Naive thymus-derived CD4-positive, alpha-beta T cell (primary cell): Measurements from ENCODE around the gene SAE1. TPM values are rescaled to one million over a fixed set of nuclear protein-coding genes. Genes with fewer than 3 reads are reported as not detected.
A peak's percentile ranks its signal among the peaks of the same experiment; 100 is the strongest.

Experiments
- ATAC-seq: fragments of 150-1000 bp; cut with Tn5 transposase; 2 replicates; pipeline ENCODE4 v1.10.0; 2021; ENCODE audit warnings: mild to moderate bottlenecking, moderate library complexity
- CTCF ChIA-PET: fragments of 350-600 bp; sonication (Branson Sonifier 250); formaldehyde crosslinking; loops from one replicate; lab custom pipeline; 2021; ENCODE audit warnings: antibody characterized with exemption; lab: Charles Lee
- POLR2A ChIA-PET: fragments of 350-600 bp; sonication (Branson Sonifier 250); formaldehyde crosslinking; loops from one replicate; lab custom pipeline; 2021; ENCODE audit warnings: antibody characterized with exemption, inconsistent platforms; lab: Charles Lee
- DNase-seq, 9 donors: peaks; one replicate each; pipeline versions ENCODE4 v3.0.0 to v3.0.0-alpha.2; 2020 to 2022; ENCODE audit warnings: mixed read lengths in 1 of 9
- H3K27ac ChIP-seq: one replicate; pipeline ENCODE4 v1.7.0; 2013; ENCODE audit warnings: mild to moderate bottlenecking, low read depth, low read length, moderate library complexity
- H3K27me3 ChIP-seq, 2 donors: one replicate each; pipeline ENCODE4 v1.7.0; 2013; ENCODE audit warnings: low read length in 2 of 2, mild to moderate bottlenecking in 2 of 2, moderate library complexity in 2 of 2; ENCODE audit not compliant: control insufficient read depth in 2 of 2, insufficient read depth in 2 of 2
- H3K36me3 ChIP-seq, 3 experiments: 1 replicate in 2 of 3; 2 replicates in 1 of 3; pipeline ENCODE4 v1.7.0; 2013; ENCODE audit warnings: low read length in 3 of 3, mild to moderate bottlenecking in 3 of 3, moderate library complexity in 1 of 3; ENCODE audit not compliant: insufficient read depth in 3 of 3, control insufficient read depth in 2 of 3
- H3K4me1 ChIP-seq, 2 donors: one replicate each; pipeline ENCODE4 v1.7.0; 2013; ENCODE audit warnings: low read length in 2 of 2, mild to moderate bottlenecking in 2 of 2, moderate library complexity in 1 of 2; ENCODE audit not compliant: control insufficient read depth in 2 of 2, insufficient read depth in 2 of 2
- H3K4me3 ChIP-seq: 2 replicates; pipeline ENCODE4 v1.7.0; 2013; ENCODE audit warnings: mild to moderate bottlenecking, low read length
- H3K9me3 ChIP-seq, 3 experiments: 1 replicate in 2 of 3; 2 replicates in 1 of 3; pipeline ENCODE4 v1.7.0; 2013; ENCODE audit warnings: low read length in 3 of 3; ENCODE audit not compliant: control insufficient read depth in 2 of 3
- H3K27ac Mint-ChIP-seq, 9 donors: one replicate each; pipeline ENCODE4 v1.8.0; 2020 to 2022; ENCODE audit warnings: mixed read lengths in 9 of 9, mild to moderate bottlenecking in 8 of 9, moderate library complexity in 5 of 9, inconsistent platforms in 2 of 9
- H3K27me3 Mint-ChIP-seq, 5 donors: one replicate each; pipeline ENCODE4 v1.8.0; 2021 to 2022; ENCODE audit warnings: mixed read lengths in 5 of 5, mild to moderate bottlenecking in 1 of 5
- H3K36me3 Mint-ChIP-seq, 5 donors: one replicate each; pipeline ENCODE4 v1.8.0; 2020 to 2022; ENCODE audit warnings: mixed read lengths in 5 of 5, mild to moderate bottlenecking in 3 of 5, inconsistent platforms in 1 of 5
- H3K4me1 Mint-ChIP-seq, 7 donors: one replicate each; pipeline ENCODE4 v1.8.0; 2020 to 2022; ENCODE audit warnings: mixed read lengths in 7 of 7, mild to moderate bottlenecking in 3 of 7, inconsistent platforms in 1 of 7
- H3K4me3 Mint-ChIP-seq, 10 donors: one replicate each; pipeline ENCODE4 v1.8.0; 2020 to 2022; ENCODE audit warnings: mild to moderate bottlenecking in 10 of 10, mixed read lengths in 10 of 10, moderate library complexity in 6 of 10, inconsistent platforms in 2 of 10
- H3K9me3 Mint-ChIP-seq, 11 donors: one replicate each; pipeline ENCODE4 v1.8.0; 2020 to 2022; ENCODE audit warnings: mixed read lengths in 11 of 11, mild to moderate bottlenecking in 4 of 11, inconsistent platforms in 1 of 11, moderate library complexity in 1 of 11
- intact Hi-C, 2 donors: fragments of 100-400 bp; cut with micrococcal nuclease; formaldehyde crosslinking; loops; one replicate each; pipeline ENCODE4 v1.15.1; 2023
- polyA plus RNA-seq, 2 donors: library from polyadenylated mRNA; unstranded; fragments of 300-500 nt; fragmentation: Illumina TruSeq; gene quantifications; one replicate each; pipeline ENCODE4 v1.2.3, GENCODE V29; 2021
- total RNA-seq, 6 experiments: library from RNA in 5 of 6; stranded (reverse) in 5 of 6; gene quantifications; 1 replicate in 5 of 6; 2 replicates in 1 of 6; pipeline ENCODE4 v1.2.3 and lab custom pipeline; 2021 to 2026

The SAE1 gene
- total and polyA plus RNA-seq, 7 experiments from 2014 or later: 34.3 to 181 (median 50.0) TPM

DNA sequence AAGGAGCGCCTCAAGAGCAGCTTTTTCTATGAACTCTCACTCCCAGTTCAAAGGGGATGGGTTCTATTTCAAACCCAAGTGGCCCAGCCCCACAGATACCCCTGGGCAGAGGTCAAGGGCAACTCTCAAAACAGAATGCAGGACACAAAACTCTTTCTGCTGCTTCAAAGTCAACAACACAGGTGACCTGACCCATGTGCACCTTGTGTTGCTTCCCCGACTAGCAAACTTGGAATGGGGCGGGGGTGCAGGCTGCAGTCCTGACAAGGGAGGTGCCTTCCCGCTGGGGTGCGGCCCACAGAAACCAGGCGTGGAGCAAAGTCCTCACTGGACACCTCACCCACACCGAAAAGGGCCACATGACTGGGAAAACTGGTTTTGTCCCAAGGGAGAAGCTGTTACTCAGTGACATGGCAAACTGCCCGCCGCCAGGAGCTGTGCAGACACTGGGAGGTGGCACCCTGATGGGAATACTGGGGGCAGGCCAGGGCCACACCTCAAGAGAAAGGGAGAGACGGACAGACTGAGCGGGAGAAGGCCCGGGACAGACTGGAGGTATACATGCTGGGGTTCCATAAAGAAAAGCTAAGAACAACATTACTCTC lies 34.4 kb upstream of the SAE1 start:
- peak overlapping the region in 3 of 10 donors; percentile 7 to 63 (median 41) for H3K4me3 Mint-ChIP-seq
- H3K36me3 Mint-ChIP-seq: peaks cover 0 to 46% (median 12%) of the 10 kb centered on the region in 5 donors
- peaks cover 34 to 69% (median 49%) of the 10 kb centered on the region in 7 donors for H3K4me1 Mint-ChIP-seq
- intact Hi-C loops: no loop called here
- Histone ChIP-seq H3K9me3 (no peaks in the 10 kb centered on the region), H3K27me3 (no peaks in the 10 kb centered on the region), H3K36me3 (peaks cover 0 to 34% (median 11%) of the 10 kb centered on the region in 3 experiments), H3K4me1 (peaks cover 21 to 25% of the 10 kb centered on the region in 2 donors), H3K4me3 (no peak overlapping the region), H3K27ac (peak overlapping the region; percentile 64)
- ChIA-PET POLR2A (interaction anchor here (1.4 to 10.2 kb wide), 3 partner anchors 15 to 90 kb away, joined by 3 to 184 read pairs (median 5); partner anchors contain the start of gene ZC3H4), CTCF (interaction anchor here (0.6 to 1.3 kb wide), 5 partner anchors 17 to 483 kb away, joined by 3 to 6 read pairs (median 3); partner anchors contain the start of gene ZC3H4)
- ATAC-seq (no peak), DNase-seq (no peak)
- peak overlapping the region; percentile 59 to 99 (median 91) for H3K27ac Mint-ChIP-seq
- peaks cover 0 to 1% (median 0%) of the 10 kb centered on the region in 11 donors for H3K9me3 Mint-ChIP-seq
- H3K27me3 Mint-ChIP-seq: no peaks in the 10 kb centered on the region

DNA sequence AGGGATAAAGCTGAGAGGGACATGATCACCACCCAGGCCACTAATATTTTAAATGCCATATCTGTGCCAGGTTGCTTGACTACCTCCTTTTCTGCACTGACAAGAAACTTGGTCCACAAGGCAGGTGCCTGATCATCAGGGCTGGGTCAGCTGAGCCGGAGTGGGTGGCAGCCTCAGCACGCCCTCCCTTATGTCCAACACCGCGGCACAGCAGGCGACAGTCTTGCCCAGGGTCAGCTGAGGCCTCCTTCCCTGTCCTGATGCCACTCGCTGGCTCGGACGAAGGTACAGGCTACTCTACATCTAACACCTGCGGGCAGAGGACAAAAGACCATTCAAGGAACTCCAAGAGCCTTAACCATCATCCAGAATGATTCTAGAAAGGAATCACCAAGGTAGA lies 33.9 kb upstream of the SAE1 start:
- H3K4me1 Mint-ChIP-seq: peaks cover 34 to 67% (median 49%) of the 10 kb centered on the region in 7 donors
- peaks cover 0 to 1% (median 0%) of the 10 kb centered on the region in 11 donors for H3K9me3 Mint-ChIP-seq
- peaks cover 0 to 32% (median 11%) of the 10 kb centered on the region in 3 experiments for H3K36me3 ChIP-seq
- H3K4me1 ChIP-seq: peaks cover 21 to 25% of the 10 kb centered on the region in 2 donors
- CTCF ChIA-PET: interaction anchor here (0.6 to 1.3 kb wide), 4 partner anchors 27 to 484 kb away, joined by 3 to 6 read pairs (median 4); no protein-coding TSS in a partner anchor
- POLR2A ChIA-PET: interaction anchor here (1.5 to 10.2 kb wide), 2 partner anchors 15 to 90 kb away, joined by 5 to 184 read pairs; partner anchors contain the start of gene ZC3H4
- H3K36me3 Mint-ChIP-seq: peaks cover 0 to 45% (median 12%) of the 10 kb centered on the region in 5 donors
- no peak overlapping the region for H3K27ac ChIP-seq
- intact Hi-C loops: no loop called here
- H3K4me3 Mint-ChIP-seq: peak overlapping the region in 1 of 10 donors; percentile 7
- no peaks in the 10 kb centered on the region for H3K27me3 Mint-ChIP-seq
- H3K27me3 ChIP-seq: no peaks in the 10 kb centered on the region
- H3K27ac Mint-ChIP-seq: peak overlapping the region in 8 of 9 donors; percentile 36 to 99 (median 78)
- no peak overlapping the region for H3K4me3 ChIP-seq
- DNase-seq: no peak
- ATAC-seq: no peak
- H3K9me3 ChIP-seq: no peaks in the 10 kb centered on the region

DNA sequence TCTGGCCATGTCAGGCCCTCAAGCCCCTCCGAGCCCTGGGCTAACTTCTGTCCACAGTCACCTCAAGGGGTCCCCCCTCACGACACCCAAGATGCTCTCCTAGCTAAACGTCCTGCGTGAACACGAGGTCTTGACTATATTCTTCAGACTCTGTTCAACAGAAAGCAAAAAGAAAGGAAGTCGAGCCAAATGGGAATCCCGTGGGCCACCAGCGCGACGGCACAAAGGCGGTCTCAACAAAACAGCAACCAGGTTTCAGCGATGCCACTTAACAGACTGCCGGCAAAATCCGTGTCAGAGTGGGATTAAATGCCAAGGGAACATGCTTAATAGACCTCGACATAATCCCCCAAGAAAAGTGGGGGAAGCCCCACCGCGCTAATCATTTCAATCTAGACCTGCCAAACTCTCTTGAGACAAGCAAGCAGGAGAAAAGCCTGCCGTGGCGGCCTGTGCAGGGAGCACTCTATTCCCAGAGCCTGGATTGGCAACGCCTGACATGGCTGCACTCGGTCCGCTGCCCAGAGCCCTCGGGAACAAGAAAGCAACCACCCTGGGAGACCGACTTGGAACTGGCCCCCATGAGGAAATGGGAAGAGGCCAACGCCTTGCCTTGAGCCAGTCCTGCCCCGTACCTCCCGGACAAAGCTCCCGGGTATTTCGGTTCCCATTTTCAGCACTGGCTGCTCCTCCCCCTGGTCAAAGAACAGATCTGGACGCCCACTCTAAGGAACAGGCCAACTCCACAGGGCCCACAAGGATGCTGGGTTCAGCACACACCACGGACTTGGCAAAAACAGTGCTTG lies 33.0 kb upstream of the SAE1 start:
- H3K4me3 Mint-ChIP-seq: no peak overlapping the region
- H3K4me1 ChIP-seq: peaks cover 21 to 25% of the 10 kb centered on the region in 2 donors
- peaks cover 34 to 68% (median 57%) of the 10 kb centered on the region in 7 donors for H3K4me1 Mint-ChIP-seq
- H3K4me3 ChIP-seq: no peak overlapping the region
- no peak overlapping the region for H3K27ac ChIP-seq
- peak overlapping the region in 6 of 9 donors; percentile 16 to 99 (median 87) for H3K27ac Mint-ChIP-seq
- H3K36me3 Mint-ChIP-seq: peaks cover 0 to 39% (median 12%) of the 10 kb centered on the region in 5 donors
- intact Hi-C loops: no loop called here
- no peaks in the 10 kb centered on the region for H3K27me3 ChIP-seq
- ChIA-PET CTCF (interaction anchor here (0.7 to 1.6 kb wide), 3 partner anchors 26 to 31 kb away, joined by 5 to 6 read pairs (median 5); no protein-coding TSS in a partner anchor), POLR2A (interaction anchor here (0.6 to 10.2 kb wide), 3 partner anchors 14 to 513 kb away, joined by 3 to 184 read pairs (median 5); partner anchors contain the start of gene ZC3H4)
- no peak for ATAC-seq
- peaks cover 0 to 24% (median 11%) of the 10 kb centered on the region in 3 experiments for H3K36me3 ChIP-seq
- no peaks in the 10 kb centered on the region for H3K27me3 Mint-ChIP-seq
- DNase-seq: no peak
- no peaks in the 10 kb centered on the region for H3K9me3 ChIP-seq
- H3K9me3 Mint-ChIP-seq: peaks cover 0 to 1% (median 0%) of the 10 kb centered on the region in 11 donors

DNA sequence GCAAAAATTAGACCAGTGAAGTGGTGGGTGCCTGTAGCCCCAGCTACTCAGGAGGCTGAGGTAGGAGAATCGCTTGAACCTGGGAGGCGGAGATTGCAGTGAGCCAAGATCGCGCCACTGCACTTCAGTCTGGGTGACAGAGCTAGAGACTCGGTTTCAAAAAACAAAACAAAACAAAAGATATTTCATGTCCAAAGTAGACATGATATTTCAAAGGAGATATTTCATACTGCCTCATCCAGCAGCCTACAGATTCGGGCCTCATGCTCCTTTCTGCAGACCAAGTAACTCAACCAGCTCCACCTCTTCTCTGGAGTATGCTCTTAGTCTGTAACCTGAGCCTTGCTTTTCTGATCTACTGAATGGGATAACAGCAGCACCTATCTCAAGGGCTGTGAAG lies 32.0 kb upstream of the SAE1 start:
- Histone ChIP-seq H3K4me1 (peaks cover 21 to 25% of the 10 kb centered on the region in 2 donors), H3K27ac (no peak overlapping the region), H3K27me3 (no peaks in the 10 kb centered on the region), H3K4me3 (no peak overlapping the region), H3K36me3 (peaks cover 0 to 16% (median 5%) of the 10 kb centered on the region in 3 experiments), H3K9me3 (no peaks in the 10 kb centered on the region)
- Mint-ChIP-seq H3K4me1 (peaks cover 34 to 75% (median 65%) of the 10 kb centered on the region in 7 donors), H3K36me3 (peaks cover 0 to 35% (median 9%) of the 10 kb centered on the region in 5 donors), H3K9me3 (peaks cover 0 to 1% (median 0%) of the 10 kb centered on the region in 11 donors), H3K27ac (peak overlapping the region in 6 of 9 donors; percentile 1 to 77 (median 54)), H3K27me3 (no peaks in the 10 kb centered on the region), H3K4me3 (peak overlapping the region in 1 of 10 donors; percentile 25)
- ChIA-PET POLR2A (interaction anchor here (10.2 kb wide), 1 partner anchor 13 kb away, joined by 184 read pairs; the partner anchor contains the start of gene ZC3H4), CTCF (interaction anchor here (0.6 to 1.6 kb wide), 5 partner anchors 15 to 177 kb away, joined by 3 to 6 read pairs (median 3); partner anchors contain the start of gene ZC3H4)
- ATAC-seq (no peak), DNase-seq (no peak)
- intact Hi-C loops: no loop called here

DNA sequence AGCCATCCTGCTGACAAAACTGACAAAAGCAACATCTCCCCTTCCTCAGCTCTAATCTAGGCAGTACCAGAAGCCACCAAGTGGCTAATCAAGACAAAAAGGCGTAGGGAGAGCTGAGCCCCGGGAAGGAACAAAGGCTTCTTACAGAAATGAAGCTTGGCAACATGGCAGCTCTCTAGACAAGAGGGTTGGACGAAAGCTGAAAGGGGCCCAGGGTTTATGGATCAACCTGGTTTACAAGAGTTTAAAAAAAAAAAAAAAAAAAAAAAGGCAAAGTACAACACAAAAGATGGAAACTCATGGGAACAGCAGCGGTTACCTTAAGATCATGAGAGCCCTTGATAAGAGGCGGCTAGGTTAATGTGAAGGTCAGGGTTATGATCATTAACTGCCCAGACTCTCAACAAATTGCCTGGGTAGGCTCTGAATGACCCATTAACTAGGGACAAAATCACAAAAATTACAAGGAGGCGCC lies 31.0 kb upstream of the SAE1 start:
- H3K36me3 Mint-ChIP-seq: peaks cover 0 to 29% (median 6%) of the 10 kb centered on the region in 5 donors
- Histone ChIP-seq H3K4me3 (no peak overlapping the region), H3K27ac (no peak overlapping the region), H3K27me3 (no peaks in the 10 kb centered on the region), H3K4me1 (peaks cover 12 to 19% of the 10 kb centered on the region in 2 donors), H3K36me3 (peaks cover 0 to 10% (median 0%) of the 10 kb centered on the region in 3 experiments), H3K9me3 (no peaks in the 10 kb centered on the region)
- H3K4me1 Mint-ChIP-seq: peaks cover 29 to 77% (median 62%) of the 10 kb centered on the region in 7 donors
- DNase-seq (no peak), ATAC-seq (no peak)
- peak overlapping the region in 1 of 9 donors; percentile 77 for H3K27ac Mint-ChIP-seq
- H3K4me3 Mint-ChIP-seq: no peak overlapping the region
- CTCF ChIA-PET: interaction anchor here (0.6 to 1.2 kb wide), 5 partner anchors 14 to 1768 kb away, joined by 3 to 6 read pairs (median 3); partner anchors contain the start of gene ZC3H4
- no peaks in the 10 kb centered on the region for H3K27me3 Mint-ChIP-seq
- intact Hi-C loops: no loop called here
- H3K9me3 Mint-ChIP-seq: no peaks in the 10 kb centered on the region
- POLR2A ChIA-PET: interaction anchor here (10.2 kb wide), 1 partner anchor 12 kb away, joined by 184 read pairs; the partner anchor contains the start of gene ZC3H4
